HG03175 (cell line): ENCODE results near the gene AKAP12.

Experiments
- ATAC-seq: cut with Tn5 transposase; IDR thresholded peaks from one replicate; pipeline ENCODE4 v1.9.1; 2021; ENCODE audit warnings: mild to moderate bottlenecking, moderate library complexity; ENCODE audit not compliant: unreplicated experiment

AKAP12 gene

DNA sequence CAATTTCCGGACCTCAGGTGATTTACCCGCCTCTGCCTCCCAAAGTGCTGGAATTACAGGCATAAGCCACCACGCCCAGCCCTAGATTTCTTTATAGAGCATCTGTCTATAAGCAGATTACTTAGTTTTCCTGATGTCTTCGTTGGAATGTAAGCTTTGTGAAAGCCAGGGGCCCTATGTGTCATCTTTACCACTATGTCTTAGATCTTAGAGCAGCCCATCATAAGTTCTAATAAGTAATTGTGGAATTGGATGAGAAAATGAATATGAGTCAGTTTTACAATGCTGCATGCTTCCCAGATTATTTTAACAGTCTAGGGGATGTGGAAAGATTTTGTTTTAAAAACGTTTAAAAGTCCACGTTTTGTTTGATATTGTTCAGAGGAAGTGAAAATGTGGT is 160.7 kb downstream of the AKAP12 start:
- no peak for ATAC-seq

DNA sequence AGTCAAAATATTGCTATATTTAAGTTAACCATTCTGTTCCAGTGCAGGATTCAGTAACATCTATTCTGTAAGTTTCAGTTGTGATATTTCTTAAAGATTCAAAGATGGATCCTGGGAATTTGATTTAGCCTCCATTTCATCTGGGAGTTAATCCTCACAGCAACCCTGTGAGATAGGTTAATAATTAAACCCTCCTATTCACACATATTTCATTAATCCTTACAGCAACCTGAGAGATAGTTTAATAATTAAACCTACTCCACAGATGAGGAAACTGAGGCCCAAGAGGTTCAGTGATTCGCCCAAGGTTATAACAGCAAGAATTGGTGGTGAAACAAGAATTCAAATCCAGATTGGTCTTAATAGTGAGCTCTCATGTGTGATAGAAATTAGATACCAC is 162.5 kb downstream of the AKAP12 start:
- no peak for ATAC-seq

DNA sequence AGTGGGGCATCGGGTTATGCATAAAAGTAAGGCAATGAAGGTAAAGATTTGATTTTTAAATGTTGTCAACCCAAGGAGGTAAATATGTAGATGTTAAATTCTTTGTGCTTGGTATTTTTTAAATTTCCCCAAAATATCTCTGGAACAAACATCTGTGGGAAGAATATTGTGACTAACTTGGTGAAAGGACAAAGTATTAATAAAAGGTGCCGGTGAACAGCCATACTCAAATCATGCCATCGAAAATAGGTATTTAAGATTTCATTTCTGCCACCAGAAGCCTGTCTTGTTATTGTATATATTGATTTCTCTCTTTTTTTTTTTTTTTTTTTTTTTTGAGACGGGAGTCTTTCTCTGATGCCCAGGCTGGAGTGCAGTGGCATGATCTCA is 164.1 kb downstream of the AKAP12 start:
- no peak for ATAC-seq
